ENCODE data around the gene KLK7. TPM values are rescaled to one million over a fixed set of nuclear protein-coding genes. Genes with fewer than 3 reads are reported as not detected.

KLK7 gene
- total RNA-seq, 3 donors from 2014 or later = not detected

GRCh38 chr19:51027873-51028272 lies 44.2 kb upstream of the KLK7 start:
- H3K4me1 ChIP-seq (ENCODE audit: low read depth) = no peaks in the 10 kb centered on the region
- ATAC-seq = no peak
- H3K4me3 ChIP-seq = no peak overlapping the region
- no peaks in the 10 kb centered on the region for H3K36me3 ChIP-seq (ENCODE audit: low read depth)
- no peak for DNase-seq
- TF ChIP-seq CTCF (IDR thresholded peaks at IDR 0.05) = no peak
- intact Hi-C loops (cut with DNase I, micrococcal nuclease) = no loop called here
- no peaks in the 10 kb centered on the region for H3K9me3 ChIP-seq

- no peak for TF ChIP-seq CTCF (IDR thresholded peaks at IDR 0.05)
- DNase-seq (no peak), ATAC-seq (no peak)
- intact Hi-C loops (cut with DNase I, micrococcal nuclease) = no loop called here
- H3K9me3 ChIP-seq = no peaks in the 10 kb centered on the region
- no peaks in the 10 kb centered on the region for H3K36me3 ChIP-seq (ENCODE audit: low read depth)
- no peaks in the 10 kb centered on the region for H3K4me1 ChIP-seq (ENCODE audit: low read depth)
- no peak overlapping the region for H3K4me3 ChIP-seq
Observed at GRCh38 chr19:51027126-51027806, 43.5 kb upstream of the KLK7 start.

- intact Hi-C loops (cut with DNase I, micrococcal nuclease) = no loop called here
- peak; percentile 53 for ATAC-seq
- no peak for TF ChIP-seq CTCF (IDR thresholded peaks at IDR 0.05)
- no peaks in the 10 kb centered on the region for H3K4me1 ChIP-seq (ENCODE audit: low read depth)
- no peaks in the 10 kb centered on the region for H3K9me3 ChIP-seq
- no peaks in the 10 kb centered on the region for H3K36me3 ChIP-seq (ENCODE audit: low read depth)
- no peak for DNase-seq
- no peak within 1 kb of the TSS for H3K4me3 ChIP-seq
Observed at GRCh38 chr19:51026554-51026831, 42.8 kb upstream of the KLK7 start, which contains the start of gene KLK11. KLK11 (minus strand) TSS chr19:51026616; CDS start chr19:51025631, 985 bp downstream.

GRCh38 chr19:51025809-51026553 lies 42.3 kb upstream of the KLK7 start:
- Histone ChIP-seq H3K9me3 (no peaks in the 10 kb centered on the region), H3K36me3 (ENCODE audit: low read depth) (no peaks in the 10 kb centered on the region), H3K4me3 (no peak overlapping the region), H3K4me1 (ENCODE audit: low read depth) (no peaks in the 10 kb centered on the region)
- intact Hi-C loops (cut with DNase I, micrococcal nuclease) = no loop called here
- ATAC-seq = no peak
- DNase-seq = no peak
- TF ChIP-seq CTCF (IDR thresholded peaks at IDR 0.05) = no peak

- no peak for TF ChIP-seq CTCF (IDR thresholded peaks at IDR 0.05)
- Histone ChIP-seq H3K4me1 (ENCODE audit: low read depth) (no peaks in the 10 kb centered on the region), H3K36me3 (ENCODE audit: low read depth) (no peaks in the 10 kb centered on the region), H3K4me3 (no peak overlapping the region), H3K9me3 (no peaks in the 10 kb centered on the region)
- ATAC-seq = no peak
- DNase-seq = no peak
- intact Hi-C loops (cut with DNase I, micrococcal nuclease) = no loop called here
Observed at GRCh38 chr19:51025401-51025800, 41.7 kb upstream of the KLK7 start.
